T1000 (cell line): ENCODE data around the gene HDGFL2.

Experiments
- DNase-seq: peaks from one replicate; lab custom pipeline; 2025; ENCODE audit warnings: mixed read lengths; lab: John Stamatoyannopoulos, UW

HDGFL2 gene

DNA sequence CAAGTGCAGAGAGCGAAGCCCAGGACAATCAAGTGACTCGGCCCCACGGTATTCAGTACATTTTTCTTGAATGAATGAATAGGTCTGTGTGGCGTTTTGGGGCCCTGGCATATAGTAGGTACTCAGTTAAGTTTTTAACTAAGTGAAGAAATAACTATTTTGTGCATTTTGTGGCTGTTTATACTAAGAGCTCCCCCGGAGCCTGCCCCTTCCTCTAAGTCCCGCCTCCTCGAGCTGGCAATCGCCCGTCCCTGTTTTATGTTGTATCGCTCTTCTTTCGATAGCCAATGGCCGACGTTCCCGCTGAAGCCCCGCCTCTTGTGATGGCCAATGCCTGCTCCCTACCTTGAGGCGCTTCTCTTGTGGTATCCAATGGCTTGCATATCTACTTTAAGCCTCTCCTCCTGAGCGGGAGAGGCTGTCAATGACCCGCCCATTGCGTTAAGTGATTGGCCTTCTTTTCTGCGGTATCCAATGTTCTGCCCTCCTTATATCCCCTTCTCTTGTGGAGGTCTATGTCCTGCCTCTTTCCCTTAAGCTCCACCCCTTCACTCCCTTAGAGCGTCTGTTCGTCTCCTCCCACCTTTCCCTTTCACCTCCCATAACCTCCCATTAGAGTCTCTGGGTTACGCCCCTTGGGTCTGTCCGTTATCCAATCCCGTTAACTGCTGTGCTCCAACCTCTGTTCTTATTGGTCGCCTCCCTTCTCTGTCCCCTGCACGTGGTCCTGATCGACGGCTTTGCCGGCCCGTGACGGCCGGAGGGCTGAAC is 509 bp upstream of the HDGFL2 start:
- DNase-seq = peak; percentile 99

DNA sequence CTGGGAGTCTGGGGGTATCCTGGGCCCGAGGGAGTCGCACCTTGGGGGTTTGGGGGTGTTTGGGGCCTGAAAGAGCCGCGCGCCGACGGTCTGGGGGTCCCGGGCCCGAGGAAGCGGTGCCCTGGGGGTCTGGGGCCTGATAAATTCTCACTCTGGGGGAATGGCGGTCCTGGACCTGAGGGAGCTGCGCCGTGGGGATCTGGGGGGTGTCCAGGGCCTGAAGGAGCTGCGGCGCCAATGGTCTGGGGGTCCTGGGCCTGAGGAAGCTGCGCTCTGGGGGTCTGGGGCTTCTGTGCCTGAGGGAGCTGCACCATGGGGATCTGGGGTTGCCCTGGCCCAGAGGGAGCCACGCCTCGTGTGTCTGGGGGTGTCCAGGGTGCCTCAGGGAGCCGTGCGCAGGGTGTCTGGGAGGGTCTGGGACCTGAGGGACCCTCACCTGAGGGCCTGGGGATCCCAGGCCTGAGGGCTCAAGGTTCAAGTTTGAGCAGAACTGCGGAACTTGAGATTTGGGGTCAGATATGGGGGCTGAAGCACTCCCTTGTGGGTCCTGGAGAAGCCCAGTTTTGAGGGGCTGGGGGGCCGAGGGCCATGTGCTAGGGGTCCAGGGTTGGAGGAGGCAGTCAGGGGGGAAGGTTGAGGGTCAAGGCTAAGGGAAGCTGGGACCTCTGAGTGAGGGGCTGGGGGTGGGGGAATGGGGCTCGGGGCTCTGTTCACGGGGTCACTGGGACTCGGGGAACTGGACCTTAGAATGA is 1.1 kb downstream of the HDGFL2 start:
- no peak for DNase-seq

DNA sequence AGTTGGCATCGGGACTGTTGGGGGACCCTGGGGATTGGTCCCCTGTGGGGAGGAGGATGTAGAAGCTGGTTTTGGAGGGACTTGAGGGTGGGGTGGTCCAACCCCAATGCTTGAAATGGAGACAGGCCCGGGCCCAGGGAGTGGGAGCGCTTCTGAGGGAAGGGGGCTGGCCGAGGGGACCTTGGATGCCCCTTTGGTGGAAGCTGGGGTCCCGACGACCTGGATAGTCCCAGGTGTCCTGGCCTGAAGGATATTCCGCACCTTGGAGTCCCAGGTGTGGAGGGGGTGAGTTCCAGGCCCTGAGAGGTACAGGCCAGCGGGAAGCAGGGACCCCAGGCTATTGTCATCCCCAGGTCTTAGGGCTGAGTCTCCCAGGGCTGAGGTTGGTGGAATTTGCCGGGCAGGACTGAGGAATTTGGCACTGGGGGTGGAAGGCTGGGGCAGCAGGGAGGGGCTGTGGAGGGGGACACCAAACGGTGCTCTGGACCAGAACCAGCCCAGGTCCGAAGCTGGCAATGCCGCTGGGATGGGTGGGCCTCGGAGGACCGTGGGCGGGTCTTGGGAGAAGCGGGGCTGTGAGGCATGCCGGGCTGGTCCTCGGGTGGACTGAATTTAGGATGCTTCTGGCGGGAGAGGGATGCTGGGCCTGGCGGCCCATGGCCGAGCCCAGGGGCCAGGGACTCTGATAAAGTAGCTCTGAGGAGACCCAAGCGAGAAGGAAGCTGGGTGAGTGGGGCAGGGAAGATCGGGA is 1.8 kb downstream of the HDGFL2 start:
- no peak for DNase-seq

DNA sequence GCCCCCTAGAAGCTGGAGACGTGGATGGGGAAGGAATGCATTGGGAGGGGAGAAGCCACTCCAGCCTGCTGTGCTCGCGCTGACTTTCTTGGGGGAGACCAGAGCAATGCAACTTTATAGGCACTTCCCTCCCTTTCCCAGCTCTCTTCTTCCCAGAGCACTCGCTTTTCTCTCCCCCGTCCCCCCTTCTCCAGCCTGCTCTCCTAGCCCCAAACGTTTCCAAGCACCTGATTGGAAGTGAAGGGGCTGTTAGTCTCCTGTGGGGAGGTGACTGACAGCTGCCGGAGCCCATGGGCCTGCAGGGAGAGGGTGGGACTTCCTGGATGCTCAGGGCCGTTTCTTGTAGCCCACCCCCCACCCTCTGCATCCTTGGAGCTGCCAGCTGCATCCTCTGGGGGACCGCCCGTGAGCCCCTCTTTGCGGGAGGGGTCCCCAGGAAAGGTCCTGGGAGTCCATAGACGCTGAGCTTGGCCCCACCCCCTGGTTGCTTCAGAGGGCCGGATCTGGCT is 2.5 kb downstream of the HDGFL2 start:
- peak; percentile 28 for DNase-seq

GRCh38 chr19:4477034-4477801 is 5.1 kb downstream of the HDGFL2 start:
- DNase-seq = no peak

- DNase-seq = no peak
Measured at GRCh38 chr19:4482721-4483364, 10.7 kb downstream of the HDGFL2 start.

DNA sequence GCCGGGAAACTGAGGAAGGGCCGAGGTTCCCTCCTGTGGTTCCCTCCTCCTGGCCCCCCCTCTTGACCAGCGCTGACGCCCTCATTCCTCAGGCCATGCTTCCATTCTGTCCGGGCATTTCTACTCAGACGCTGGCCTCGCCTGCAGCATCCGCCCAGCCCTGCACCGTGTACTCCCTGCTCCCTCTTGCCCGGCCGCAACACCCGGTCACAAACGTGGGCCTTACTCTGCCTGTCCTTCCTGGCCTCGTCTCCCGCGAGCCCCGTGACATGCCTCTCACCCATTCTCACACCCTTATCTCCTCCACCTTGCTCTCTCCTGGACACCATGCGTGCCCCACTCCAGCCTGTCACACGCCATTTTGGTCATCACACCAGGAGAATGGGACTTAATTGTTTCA is 11.3 kb downstream of the HDGFL2 start:
- no peak for DNase-seq

GRCh38 chr19:4487572-4487971 is 15.5 kb downstream of the HDGFL2 start:
- DNase-seq = no peak

DNA sequence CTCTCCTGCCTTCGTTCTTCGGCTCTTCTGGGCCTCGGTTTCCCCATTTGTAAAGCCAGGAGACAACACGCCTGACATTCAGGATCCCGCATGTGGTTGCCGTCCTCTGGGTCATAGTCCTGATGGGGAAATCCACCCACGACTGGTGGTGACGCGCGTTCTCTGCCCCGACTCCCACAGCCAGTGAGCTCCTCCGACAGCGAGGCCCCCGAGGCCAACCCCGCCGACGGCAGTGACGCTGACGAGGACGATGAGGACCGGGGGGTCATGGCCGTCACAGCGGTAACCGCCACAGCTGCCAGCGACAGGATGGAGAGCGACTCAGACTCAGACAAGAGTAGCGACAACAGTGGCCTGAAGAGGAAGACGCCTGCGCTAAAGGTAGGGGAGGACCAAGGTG is 16.4 kb downstream of the HDGFL2 start:
- DNase-seq = no peak

- no peak for DNase-seq
Measured at GRCh38 chr19:4491446-4491845, 19.3 kb downstream of the HDGFL2 start.

- no peak for DNase-seq
Measured at GRCh38 chr19:4492337-4493103, 20.4 kb downstream of the HDGFL2 start.

DNA sequence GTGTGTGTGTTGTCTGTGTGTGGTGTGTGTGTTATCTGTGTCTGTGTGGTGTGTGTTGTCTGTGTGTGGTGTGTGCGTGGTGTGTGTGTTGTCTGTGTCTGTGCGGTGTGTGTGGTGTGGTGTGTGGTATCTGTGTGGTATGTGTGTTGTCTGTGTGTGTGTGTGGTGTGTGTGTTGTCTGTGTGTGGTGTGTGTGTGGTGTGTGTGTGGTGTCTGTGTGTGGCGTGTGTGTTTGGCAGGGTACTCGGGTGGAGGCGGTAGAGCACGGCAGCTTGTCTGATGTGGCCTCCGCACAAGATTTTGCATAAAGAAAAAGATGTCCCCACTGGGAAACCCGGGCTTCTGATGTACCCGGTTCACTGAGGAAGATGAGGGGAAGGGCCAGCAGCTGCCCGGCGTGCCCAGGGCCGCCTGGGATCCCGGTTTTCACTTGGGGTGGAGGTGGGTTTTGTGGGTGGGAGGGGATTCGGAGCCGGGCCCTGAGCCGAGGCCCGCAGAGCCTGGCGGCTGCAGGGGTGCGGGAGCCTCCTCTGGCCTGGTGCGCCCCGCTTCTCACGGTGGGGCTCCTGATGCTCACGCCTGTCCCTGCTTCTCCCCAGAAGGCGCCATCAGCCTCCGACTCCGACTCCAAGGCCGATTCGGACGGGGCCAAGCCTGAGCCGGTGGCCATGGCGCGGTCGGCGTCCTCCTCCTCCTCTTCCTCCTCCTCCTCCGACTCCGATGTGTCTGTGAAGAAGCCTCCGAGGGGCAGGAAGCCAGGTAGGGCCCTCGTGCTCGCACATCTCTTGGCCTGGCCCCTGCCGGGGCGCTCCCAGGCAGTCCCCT is 21.2 kb downstream of the HDGFL2 start:
- no peak for DNase-seq

GRCh38 chr19:4493929-4494690 is 22.0 kb downstream of the HDGFL2 start:
- no peak for DNase-seq

DNA sequence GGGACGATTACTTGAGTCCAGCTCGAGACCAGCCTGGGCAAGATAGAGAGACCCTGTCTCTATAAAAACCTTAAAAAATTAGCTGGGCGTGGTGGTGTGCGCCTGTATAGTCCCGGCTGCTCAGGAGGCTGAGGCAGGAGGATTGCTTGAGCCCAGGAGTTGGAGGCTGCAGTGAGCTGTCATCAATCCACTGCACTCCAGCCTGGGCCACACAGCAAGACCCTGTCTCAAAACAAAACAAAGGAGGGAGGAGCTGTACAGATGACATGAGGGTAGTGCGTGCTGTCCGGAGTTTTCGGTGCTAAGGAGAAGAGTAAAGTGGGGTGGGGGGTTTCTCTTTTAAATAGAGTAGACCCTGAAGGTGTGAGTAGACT is 22.6 kb downstream of the HDGFL2 start:
- no peak for DNase-seq

GRCh38 chr19:4495471-4495870 is 23.4 kb downstream of the HDGFL2 start:
- DNase-seq = no peak

- DNase-seq = no peak
Measured at GRCh38 chr19:4496304-4496703, 24.2 kb downstream of the HDGFL2 start.

GRCh38 chr19:4497770-4498389 is 25.8 kb downstream of the HDGFL2 start:
- DNase-seq = no peak

GRCh38 chr19:4498694-4499093 is 26.6 kb downstream of the HDGFL2 start:
- DNase-seq = no peak
